Measurements from ENCODE around the gene PCDH1. TPM values are rescaled to one million over a fixed set of nuclear protein-coding genes. Genes with fewer than 3 reads are reported as not detected.

The PCDH1 gene
- total and polyA plus RNA-seq, 2 of the 8 experiments (the other 6 are each of a cell fraction or from before 2014, with no cell fraction given): 101 to 102 TPM

- no peak overlapping the region for H2BK120ac ChIP-seq (replicated peaks; ENCODE audit: low read depth, low read length)
- H2BK20ac ChIP-seq (ENCODE audit: low read length): no peak overlapping the region
- ChIA-PET CTCF (ENCODE audit: partially characterized antibody) (interaction anchor here (0.6 to 3.5 kb wide), 10 partner anchors 9 to 175 kb away, joined by 3 to 11 read pairs (median 5); partner anchors contain the start of gene PCDH1), POLR2A (ENCODE audit: partially characterized antibody) (interaction anchor here (1.4 to 13.5 kb wide), 5 partner anchors 9 to 29 kb away, joined by 4 to 210 read pairs (median 8); partner anchors contain the start of gene PCDH1)
- peak overlapping the region; percentile 41; the same call in 1 of the 2 replicates for H2BK5ac ChIP-seq (ENCODE audit: low read depth, low read length)
- no peak overlapping the region for H3K4ac ChIP-seq (replicated peaks; ENCODE audit: insufficient read length, low read depth, low read length)
- H3K4me2 ChIP-seq (ENCODE audit: insufficient read depth in 1 of 2, low read depth in 2 of 2, low read length in 2 of 2): no peak overlapping the region
- H3K14ac ChIP-seq (ENCODE audit: insufficient read length): no peak overlapping the region
- H3K27me3 ChIP-seq (replicated peaks in 1 of 4; ENCODE audit: control insufficient read depth in 3 of 4, extremely low read depth in 1 of 4, insufficient read depth in 3 of 4, low read length in 3 of 4): no peaks in the 10 kb centered on the region
- peaks cover 25 to 32% (median 27%) of the 10 kb centered on the region in 4 experiments for H3K4me1 ChIP-seq (replicated peaks in 1 of 4; ENCODE audit: control insufficient read depth in 3 of 4, insufficient read depth in 4 of 4, low read length in 3 of 4)
- H4K91ac ChIP-seq (replicated peaks; ENCODE audit: insufficient read length, low read length): no peak overlapping the region
- no peak overlapping the region for H4K5ac ChIP-seq (ENCODE audit: insufficient read length, low read depth, low read length)
- H2AK5ac ChIP-seq (ENCODE audit: low read depth, low read length): no peak overlapping the region
- H2BK12ac ChIP-seq (ENCODE audit: low read depth, low read length): no peak overlapping the region
- no peak overlapping the region for H3K56ac ChIP-seq (replicated peaks; ENCODE audit: insufficient read length, low read depth, low read length)
- DNase-seq (ENCODE audit: low read depth in 1 of 2, low spot score in 2 of 2) (no peak), FAIRE-seq (no peak)
- 92% methylated on average over 16 of the region's 16 CpGs; no CpG with 5 or more reads in 1 of the 2 experiments for WGBS, 2 experiments (ENCODE audit: extremely low coverage in 1 of 2, insufficient coverage in 1 of 2, insufficient read length in 1 of 2, insufficient replicate concordance in 2 of 2, low coverage in 1 of 2, low lambda C conversion rate in 2 of 2, missing lambda C conversion rate in 1 of 2)
- H3K9me3 ChIP-seq (ENCODE audit: insufficient read depth in 2 of 2, low read depth in 1 of 2, low read length in 1 of 2): no peaks in the 10 kb centered on the region; a peak in 1 of 4 replicates
- H3K23ac ChIP-seq (ENCODE audit: insufficient read length): no peak overlapping the region
- peaks cover 6 to 81% of the 10 kb centered on the region in 2 experiments for H3K79me2 ChIP-seq (ENCODE audit: control insufficient read depth in 1 of 2, insufficient read depth in 2 of 2, low read length in 2 of 2)
- H3K9ac ChIP-seq (replicated peaks in 1 of 4; ENCODE audit: extremely low read depth in 1 of 4, low read depth in 3 of 4, low read length in 3 of 4): no peak overlapping the region
- H4K20me1 ChIP-seq (replicated peaks in 1 of 2; ENCODE audit: control insufficient read depth in 1 of 2, insufficient read depth in 2 of 2, low read length in 2 of 2): peaks cover 26 to 44% of the 10 kb centered on the region in 2 experiments
- no peak overlapping the region for H3K18ac ChIP-seq (ENCODE audit: extremely low read depth, low read length)
- H3K4me3 ChIP-seq (ENCODE audit: extremely low read depth in 1 of 4, insufficient read depth in 2 of 4, low read depth in 3 of 4, low read length in 4 of 4): no peak overlapping the region
- H2BK15ac ChIP-seq (ENCODE audit: low read length): 0 out of 2 replicates have a peak overlapping the region, but pooled peaks have one; percentile 18
- H3K79me1 ChIP-seq (ENCODE audit: low read depth, low read length): peaks cover 42% of the 10 kb centered on the region
- H3K23me2 ChIP-seq (ENCODE audit: low read depth, low read length): no peaks in the 10 kb centered on the region
- peaks cover 38 to 70% (median 59%) of the 10 kb centered on the region in 4 experiments for H3K36me3 ChIP-seq (ENCODE audit: control insufficient read depth in 2 of 4, insufficient read depth in 4 of 4, low read length in 3 of 4)
- H4K8ac ChIP-seq (ENCODE audit: extremely low read depth, insufficient read depth, low read length): no peak overlapping the region
- no peak overlapping the region for H2AFZ ChIP-seq (ENCODE audit: low read length)
- no peak for TF ChIP-seq ATF2 (IDR thresholded peaks at IDR 0.05; ENCODE audit: low read length)
- no peak for TF ChIP-seq MAX (IDR thresholded peaks at IDR 0.05)
- no peak for TF ChIP-seq CREB1 (IDR thresholded peaks at IDR 0.05)
- no peak for TF ChIP-seq BRCA1 (IDR thresholded peaks at IDR 0.05; ENCODE audit: low read depth, low read length)
- TF ChIP-seq PHF8 (conservative IDR thresholded peaks at IDR 0.05; ENCODE audit: low read depth, low read length): no peak
- no peak for TF ChIP-seq TAF1 (IDR thresholded peaks at IDR 0.05; ENCODE audit: low read depth, low read length)
- TF ChIP-seq USF2 (IDR thresholded peaks at IDR 0.05; ENCODE audit: low read length): no peak
- TF ChIP-seq SP2 (IDR thresholded peaks at IDR 0.05; ENCODE audit: low read length): no peak
- no peak overlapping the region for H3K27ac ChIP-seq (ENCODE audit: low read depth, low read length)
Observed at GRCh38 chr5:141868541-141868940, 9.7 kb downstream of the PCDH1 start.

All from H1 (cell line).